IMR-90 (cell line): ENCODE data around the gene PRKCE. TPM values are rescaled to one million over a fixed set of nuclear protein-coding genes. Genes with fewer than 3 reads are reported as not detected.

Experiments
- ATAC-seq: fragments of 200-7000 bp; cut with Tn5 transposase; 2 replicates; pipeline ENCODE4 v1.9.1; 2020; ENCODE audit warnings: low read depth, mild to moderate bottlenecking, moderate library complexity
- BruUV-seq: library from RNA; stranded (reverse); fragments of 400-500 nt; replicated peaks from 2 replicates; lab custom pipeline; 2021; lab: Mats Ljungman, UMichigan
- CTCF ChIA-PET: fragments of 300-600 bp; formaldehyde crosslinking; extraction: SDS; loops from one replicate; lab custom pipeline; 2021; ENCODE audit warnings: antibody characterized with exemption; lab: Yijun Ruan, JAX
- POLR2A ChIA-PET: fragments of 300-600 bp; sonication (Branson Sonifier 250); formaldehyde crosslinking; loops from one replicate; lab custom pipeline; 2022; ENCODE audit warnings: antibody characterized with exemption; ENCODE audit not compliant: unreplicated experiment; lab: Charles Lee
- DNase-seq: peaks from one replicate; pipeline ENCODE4 v3.0.0; 2013
- H2AFZ ChIP-seq: replicated peaks from 2 replicates; pipeline ENCODE3; 2013; ENCODE audit warnings: low read length, mild to moderate bottlenecking; ENCODE audit not compliant: poor library complexity
- H2AK5ac ChIP-seq: 2 replicates; pipeline ENCODE4 v1.6.1; 2013; ENCODE audit warnings: low read depth, low read length, inconsistent platforms
- H2AK9ac ChIP-seq: replicated peaks from 2 replicates; pipeline ENCODE3; 2013; ENCODE audit warnings: mild to moderate bottlenecking, low read depth, low read length, moderate library complexity; ENCODE audit not compliant: poor library complexity
- H2BK120ac ChIP-seq: 2 replicates; pipeline ENCODE4 v1.6.1; 2013; ENCODE audit warnings: low read depth, low read length, inconsistent platforms
- H2BK15ac ChIP-seq: 3 replicates; pipeline ENCODE4 v1.6.1; 2013; ENCODE audit warnings: low read depth, low read length, inconsistent platforms
- H2BK20ac ChIP-seq: 2 replicates; pipeline ENCODE4 v1.6.1; 2013; ENCODE audit warnings: low read depth, mild to moderate bottlenecking, inconsistent platforms, low read length, moderate library complexity
- H2BK5ac ChIP-seq: 2 replicates; pipeline ENCODE4 v1.6.1; 2013; ENCODE audit warnings: mild to moderate bottlenecking, low read depth, low read length, inconsistent platforms; ENCODE audit not compliant: poor library complexity, severe bottlenecking
- H3K14ac ChIP-seq: replicated peaks from 2 replicates; pipeline ENCODE4 v1.6.1; 2013; ENCODE audit warnings: low read depth, low read length, inconsistent platforms
- H3K18ac ChIP-seq: 2 replicates; pipeline ENCODE4 v1.6.1; 2013; ENCODE audit warnings: low read depth, low read length, control low read depth
- H3K23ac ChIP-seq: 2 replicates; pipeline ENCODE4 v1.6.1; 2013; ENCODE audit warnings: low read depth, low read length, inconsistent platforms
- H3K27ac ChIP-seq: 2 replicates; pipeline ENCODE4 v1.5.1; 2013; ENCODE audit warnings: mild to moderate bottlenecking, control low read depth, low read length; ENCODE audit not compliant: insufficient read depth
- H3K27me3 ChIP-seq: 2 replicates; pipeline ENCODE4 v1.6.1; 2013; ENCODE audit warnings: low read length; ENCODE audit not compliant: control insufficient read depth, insufficient read depth
- H3K36me3 ChIP-seq: 2 replicates; pipeline ENCODE4 v1.6.1; 2013; ENCODE audit warnings: low read length, mixed read lengths; ENCODE audit not compliant: control insufficient read depth, insufficient read depth
- H3K4ac ChIP-seq: 2 replicates; pipeline ENCODE4 v1.6.1; 2013; ENCODE audit warnings: low read depth, low read length, inconsistent platforms
- H3K4me1 ChIP-seq: 2 replicates; pipeline ENCODE4 v1.6.1; 2013; ENCODE audit warnings: low read length, mixed read lengths; ENCODE audit not compliant: control insufficient read depth, insufficient read depth
- H3K4me2 ChIP-seq: 2 replicates; pipeline ENCODE4 v1.6.1; 2013; ENCODE audit warnings: low read depth, mild to moderate bottlenecking, control low read depth, low read length, moderate library complexity
- H3K4me3 ChIP-seq: 2 replicates; pipeline ENCODE4 v1.5.1; 2013; ENCODE audit warnings: low read depth, mild to moderate bottlenecking, control low read depth, low read length, moderate library complexity; ENCODE audit not compliant: insufficient read depth
- H3K56ac ChIP-seq: 2 replicates; pipeline ENCODE4 v1.6.1; 2013; ENCODE audit warnings: low read length, inconsistent platforms; ENCODE audit not compliant: insufficient read depth; ENCODE audit errors: extremely low read depth
- H3K79me1 ChIP-seq, 2 experiments: 2 replicates each; pipeline ENCODE4 v1.6.1; 2013; ENCODE audit warnings: low read length in 2 of 2, inconsistent platforms in 1 of 2, low read depth in 1 of 2
- H3K9ac ChIP-seq: 2 replicates; pipeline ENCODE4 v1.6.1; 2013; ENCODE audit warnings: low read depth, low read length, control low read depth
- H3K9me1 ChIP-seq: 2 replicates; pipeline ENCODE4 v1.6.1; 2013; ENCODE audit warnings: low read length, inconsistent platforms; ENCODE audit not compliant: insufficient read depth
- H3K9me3 ChIP-seq: 2 replicates; pipeline ENCODE4 v1.6.1; 2013; ENCODE audit warnings: low read length; ENCODE audit not compliant: control insufficient read depth, insufficient read depth
- H4K20me1 ChIP-seq: 2 replicates; pipeline ENCODE4 v1.6.1; 2013; ENCODE audit warnings: low read length, inconsistent platforms; ENCODE audit not compliant: insufficient read depth
- H4K5ac ChIP-seq: 2 replicates; pipeline ENCODE4 v1.6.1; 2013; ENCODE audit warnings: mild to moderate bottlenecking, low read depth, low read length, control low read depth
- H4K8ac ChIP-seq, 2 experiments: 2 replicates each; pipeline ENCODE4 v1.6.1; 2013; ENCODE audit warnings: low read depth in 2 of 2, low read length in 2 of 2, control low read depth in 1 of 2, inconsistent platforms in 1 of 2
- H4K91ac ChIP-seq: 2 replicates; pipeline ENCODE4 v1.6.1; 2013; ENCODE audit warnings: low read depth, low read length, inconsistent platforms; ENCODE audit not compliant: insufficient read depth
- BHLHE40 ChIP-seq: fragments of 150-350 bp; IDR thresholded peaks from 2 replicates; pipeline ENCODE4 v1.6.1; 2016; ENCODE audit warnings: mild to moderate bottlenecking, low read depth, low read length
- CEBPB ChIP-seq: IDR thresholded peaks from 2 replicates; pipeline ENCODE4 v1.6.1; 2012; ENCODE audit warnings: low read depth, low read length, improper control_type of control experiment
- CHD1 ChIP-seq: IDR thresholded peaks from 2 replicates; pipeline ENCODE4 v1.6.1; 2012; ENCODE audit warnings: low read depth, low read length, improper control_type of control experiment
- CTCF ChIP-seq: conservative IDR thresholded peaks from 2 replicates; pipeline ENCODE4 v1.5.1; 2012; ENCODE audit warnings: mild to moderate bottlenecking, low read depth, low read length, improper control_type of control experiment
- ELK1 ChIP-seq: fragments of 150-350 bp; IDR thresholded peaks from 2 replicates; pipeline ENCODE4 v1.6.1; 2016; ENCODE audit warnings: low read depth, mild to moderate bottlenecking, low read length, moderate library complexity, borderline replicate concordance
- FOS ChIP-seq: fragments of 150-350 bp; IDR thresholded peaks from 2 replicates; pipeline ENCODE4 v1.6.1; 2016; ENCODE audit warnings: low read depth, low read length
- MAFK ChIP-seq: IDR thresholded peaks from 2 replicates; pipeline ENCODE4 v1.6.1; 2012; ENCODE audit warnings: low read depth, low read length, improper control_type of control experiment
- MAZ ChIP-seq: IDR thresholded peaks from 2 replicates; pipeline ENCODE4 v1.6.1; 2012; ENCODE audit warnings: low read depth, mild to moderate bottlenecking, low read length, improper control_type of control experiment, moderate library complexity, borderline replicate concordance
- MXI1 ChIP-seq: IDR thresholded peaks from 2 replicates; pipeline ENCODE4 v1.6.1; 2012; ENCODE audit warnings: low read depth, mild to moderate bottlenecking, low read length, moderate library complexity, borderline replicate concordance
- NFE2L2 ChIP-seq: fragments of 150-350 bp; IDR thresholded peaks from 2 replicates; pipeline ENCODE4 v1.6.1; 2016; ENCODE audit warnings: low read depth, mild to moderate bottlenecking, low read length
- POLR2A ChIP-seq: IDR thresholded peaks from 2 replicates; pipeline ENCODE4 v1.6.1; 2012; ENCODE audit warnings: mild to moderate bottlenecking, low read depth, low read length
- RAD21 ChIP-seq: IDR thresholded peaks from 2 replicates; pipeline ENCODE4 v1.6.1; 2012; ENCODE audit warnings: low read length, improper control_type of control experiment
- RCOR1 ChIP-seq: IDR thresholded peaks from 2 replicates; pipeline ENCODE4 v1.6.1; 2012; ENCODE audit warnings: mild to moderate bottlenecking, low read length, improper control_type of control experiment; ENCODE audit not compliant: insufficient replicate concordance
- RFX5 ChIP-seq: IDR thresholded peaks from 2 replicates; pipeline ENCODE4 v1.8.0; 2012; ENCODE audit warnings: low read depth, mild to moderate bottlenecking, low read length, moderate library complexity
- USF2 ChIP-seq: fragments of 150-350 bp; IDR thresholded peaks from 2 replicates; pipeline ENCODE4 v1.6.1; 2017; ENCODE audit warnings: mild to moderate bottlenecking, antibody characterized with exemption, low read length, low read depth
- WGBS, 2 experiments: methylation state at CpG; one replicate each; pipeline versions ENCODE4 v1.1.5 to v1.1.7; 2013; ENCODE audit warnings: missing lambda C conversion rate in 2 of 2; ENCODE audit not compliant: insufficient read length in 1 of 2; ENCODE audit errors: extremely low coverage in 2 of 2; 5-methylcytosine and 5-hydroxymethylcytosine counted together
- dilution Hi-C: fragments of 300-500 bp; cut with HindIII; formaldehyde crosslinking; loops from one replicate; pipeline ENCODE4 v1.14.3; 2018; ENCODE audit warnings: low sequenced_read_pairs; ENCODE audit not compliant: unreplicated experiment
- in situ Hi-C: fragments of 300-500 bp; cut with MboI; formaldehyde crosslinking; loops from 3 replicates; pipeline ENCODE4 v1.14.3; 2019; ENCODE audit warnings: low sequenced_read_pairs, inconsistent platforms, mixed read lengths
- intact Hi-C: fragments of 100-400 bp; cut with micrococcal nuclease; formaldehyde crosslinking; loops from 2 replicates; pipeline ENCODE4 v1.10.0; 2022
- polyA plus RNA-seq, 3 experiments: library from polyadenylated mRNA; depleted of rRNA; stranded (reverse); fragments of >200 nt; gene quantifications; 2 replicates each; pipeline ENCODE4 v1.2.3, GENCODE V29; 2012; ENCODE audit warnings: low replicate concordance in 1 of 3
- total RNA-seq: library from RNA; depleted of rRNA; stranded (reverse); fragments of >200 nt; gene quantifications from 2 replicates; pipeline ENCODE4 v1.2.3, GENCODE V29; 2012

The PRKCE gene
- total and polyA plus RNA-seq, 2 of the 4 experiments (the other 2 are of a cell fraction) = 8.1 to 32.4 TPM

- Histone ChIP-seq H3K4me3 (no peak overlapping the region), H4K8ac (no peak overlapping the region), H2BK20ac (no peak overlapping the region), H3K9me1 (no peaks in the 10 kb centered on the region), H3K27ac (no peak overlapping the region), H2AFZ (no peak overlapping the region), H3K9me3 (no peaks in the 10 kb centered on the region), H3K14ac (no peak overlapping the region), H3K23ac (no peak overlapping the region), H3K4me2 (no peak overlapping the region; the same call in 1 of the 2 replicates), H3K27me3 (no peaks in the 10 kb centered on the region), H2BK15ac (no peak overlapping the region), H2BK120ac (no peak overlapping the region), H2AK9ac (no peak overlapping the region), H3K4me1 (peaks cover 4% of the 10 kb centered on the region), H3K79me1 (peaks cover 10 to 23% of the 10 kb centered on the region in 2 experiments), H4K5ac (no peak overlapping the region), H3K4ac (no peak overlapping the region), H3K56ac (no peak overlapping the region), H4K20me1 (peaks cover 8% of the 10 kb centered on the region; the same call in 1 of the 2 replicates), H3K36me3 (no peaks in the 10 kb centered on the region), H4K91ac (no peak overlapping the region), H2BK5ac (no peak overlapping the region), H2AK5ac (no peak overlapping the region), H3K18ac (no peak overlapping the region), H3K9ac (no peak overlapping the region)
- BruUV-seq = no TSS peak
- dilution Hi-C loops (loop anchor here (25.0 kb wide), 1 partner anchor 289 kb away; no protein-coding TSS in a partner anchor), intact Hi-C loops (no loop called here), in situ Hi-C loops (loop anchor here (5.0 to 25.0 kb wide), 3 partner anchors 129 to 664 kb away; no protein-coding TSS in a partner anchor)
- no CpG with 5 or more reads among the region's 2 CpGs for WGBS, 2 experiments
- POLR2A ChIA-PET = no interaction called here
- ATAC-seq (no peak), DNase-seq (no peak)
- TF ChIP-seq MAFK (no peak), RCOR1 (no peak), MXI1 (no peak), CEBPB (no peak), RAD21 (no peak), CTCF (no peak), FOS (no peak), NFE2L2 (no peak), CHD1 (no peak), MAZ (no peak), USF2 (no peak), RFX5 (no peak), ELK1 (no peak), POLR2A (no peak), BHLHE40 (no peak)
- CTCF ChIA-PET = no interaction called here
Observed at GRCh38 chr2:45648636-45649035, 2.8 kb upstream of the PRKCE start.
